GM19468 (cell line): Measurements from ENCODE around the gene BBX.

ENCODE experiments used
- ATAC-seq: cut with Tn5 transposase; IDR thresholded peaks from one replicate; pipeline ENCODE4 v1.9.1; 2021; ENCODE audit warnings: mild to moderate bottlenecking, moderate library complexity, moderate number of reproducible peaks; ENCODE audit not compliant: unreplicated experiment; ENCODE audit errors: extremely low read depth

BBX gene

DNA sequence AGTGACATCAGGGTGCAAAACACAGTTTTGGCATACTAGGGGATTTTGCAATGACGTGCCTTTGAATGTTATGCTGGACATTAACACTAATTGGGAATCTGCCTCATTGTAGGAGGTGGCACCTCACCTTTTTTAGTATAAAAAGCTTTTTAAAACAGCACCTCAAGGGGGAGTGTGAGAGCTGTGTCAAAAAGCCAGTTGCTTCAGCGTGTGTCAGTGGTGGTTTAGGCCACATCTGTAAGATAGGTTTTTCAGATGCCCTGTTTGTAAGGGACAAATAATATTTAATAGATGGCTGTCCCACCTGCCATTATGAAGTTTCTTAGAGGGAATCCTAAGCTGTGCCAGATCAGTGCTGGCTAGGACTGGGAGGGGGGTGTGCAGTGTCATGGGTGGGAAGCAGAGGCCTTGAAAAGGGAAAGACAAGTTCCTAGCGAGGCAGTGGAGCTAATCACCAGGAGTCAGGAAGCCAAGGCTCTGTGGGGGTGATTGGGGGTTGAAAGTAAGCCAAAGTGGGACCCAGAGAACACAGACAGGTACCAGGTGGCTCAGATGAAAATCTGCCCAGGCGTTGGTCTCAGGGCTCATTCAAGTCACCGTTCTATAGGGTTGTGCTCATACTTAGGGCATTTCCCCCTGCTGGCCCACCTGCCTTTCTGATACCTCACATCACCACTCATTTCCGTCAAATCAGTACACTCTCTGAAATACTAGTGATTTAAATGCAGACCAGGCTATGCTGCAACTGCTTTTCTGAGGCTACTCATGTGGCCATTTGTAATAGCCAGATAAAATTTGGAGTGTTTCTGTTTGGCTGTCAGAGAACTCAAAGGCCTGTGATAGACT is 120.5 kb downstream of the BBX start:
- ATAC-seq: no peak

DNA sequence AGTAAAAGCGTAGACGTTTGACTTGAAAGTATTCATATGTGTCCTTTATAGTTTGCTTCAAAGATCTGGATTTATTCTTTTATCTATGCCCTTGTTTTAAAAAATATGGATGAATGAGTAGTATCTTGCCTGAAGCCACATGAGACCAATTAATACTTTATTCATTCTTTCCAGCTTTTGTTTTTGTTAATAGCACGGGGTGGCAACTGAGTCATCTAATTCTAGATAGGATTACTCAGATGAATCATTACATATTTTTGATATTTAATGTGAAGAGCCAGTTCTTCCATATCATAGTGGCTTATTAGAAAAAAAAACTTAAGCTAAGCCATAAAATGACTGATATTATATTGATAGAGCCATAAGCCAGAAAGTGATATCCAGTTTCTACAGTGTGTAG is 121.9 kb downstream of the BBX start:
- no peak for ATAC-seq

DNA sequence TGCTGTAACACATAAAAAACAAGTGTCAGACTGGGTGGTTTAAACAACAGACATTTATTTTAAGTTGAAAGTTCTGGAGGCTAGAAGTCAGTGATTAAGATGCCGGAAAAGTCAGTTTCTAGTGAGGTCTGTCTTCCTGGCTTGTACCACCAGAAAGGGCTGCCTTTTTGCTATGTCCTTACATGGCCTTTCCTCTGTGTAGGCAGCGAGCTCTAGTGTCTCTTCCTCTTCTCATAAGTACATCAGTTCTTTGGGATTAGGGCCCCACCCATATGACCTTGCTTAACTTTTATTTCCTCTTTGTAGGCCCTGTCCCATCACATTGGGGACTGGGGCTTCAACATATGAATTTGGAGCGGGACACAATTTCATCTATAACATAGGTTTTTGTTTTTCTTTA is 128.0 kb downstream of the BBX start:
- ATAC-seq: no peak

DNA sequence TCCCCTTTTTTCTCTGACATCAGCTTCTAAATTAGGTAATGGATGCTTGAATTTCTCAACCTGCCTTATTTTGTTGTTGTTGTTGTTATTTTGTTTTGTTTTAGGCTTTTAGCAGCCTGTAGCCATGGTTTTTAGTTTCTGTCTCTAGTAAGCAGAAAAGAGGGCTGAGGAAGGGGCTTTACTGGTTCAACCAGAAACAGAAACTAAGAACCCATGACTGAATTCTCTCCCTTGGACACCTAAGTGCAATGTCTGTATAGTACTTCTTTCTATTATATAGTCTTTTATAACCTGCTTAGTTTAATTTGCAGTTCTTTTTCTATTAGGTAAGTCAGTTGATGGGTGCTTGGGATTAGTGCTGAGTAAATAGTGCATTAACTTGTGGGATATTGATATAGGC is 129.0 kb downstream of the BBX start:
- ATAC-seq: peak; percentile 42

DNA sequence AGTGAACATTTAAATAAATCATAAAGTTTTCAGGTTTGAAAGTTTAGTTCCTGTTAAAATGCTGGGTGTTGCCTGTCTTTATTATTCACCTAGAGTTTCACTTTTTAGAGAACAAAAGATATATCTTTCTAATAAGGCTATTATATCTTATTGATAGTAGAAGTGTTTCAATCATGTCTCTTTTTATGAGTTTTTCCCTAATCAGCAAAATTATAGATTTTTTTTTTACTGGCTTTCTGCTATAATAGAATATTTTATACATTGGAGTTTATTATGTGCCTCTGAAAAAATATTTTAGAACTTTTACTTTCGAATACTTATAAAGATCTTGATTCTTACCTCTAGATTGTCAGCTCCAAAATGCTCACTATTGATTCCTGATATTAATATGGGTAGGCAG is 131.5 kb downstream of the BBX start:
- no peak for ATAC-seq

DNA sequence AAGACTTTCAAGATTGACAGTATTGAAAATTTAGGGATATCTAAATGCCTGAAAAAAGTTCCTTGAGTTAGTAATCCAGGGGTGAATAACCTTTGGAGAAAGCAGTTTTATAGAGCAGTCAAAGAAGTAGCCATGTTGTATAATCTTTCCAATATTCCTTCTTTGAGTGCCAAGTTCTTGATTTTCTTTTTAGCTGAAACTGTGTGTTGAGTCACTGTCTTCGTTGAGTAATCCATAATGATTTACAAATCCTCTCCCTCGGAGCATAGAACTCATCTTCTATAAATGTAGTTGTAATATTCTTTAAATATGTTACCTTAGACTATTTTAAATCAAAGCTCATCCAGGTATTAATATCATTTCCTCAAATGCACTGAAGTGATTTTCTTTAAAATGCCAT is 135.2 kb downstream of the BBX start:
- ATAC-seq: no peak

DNA sequence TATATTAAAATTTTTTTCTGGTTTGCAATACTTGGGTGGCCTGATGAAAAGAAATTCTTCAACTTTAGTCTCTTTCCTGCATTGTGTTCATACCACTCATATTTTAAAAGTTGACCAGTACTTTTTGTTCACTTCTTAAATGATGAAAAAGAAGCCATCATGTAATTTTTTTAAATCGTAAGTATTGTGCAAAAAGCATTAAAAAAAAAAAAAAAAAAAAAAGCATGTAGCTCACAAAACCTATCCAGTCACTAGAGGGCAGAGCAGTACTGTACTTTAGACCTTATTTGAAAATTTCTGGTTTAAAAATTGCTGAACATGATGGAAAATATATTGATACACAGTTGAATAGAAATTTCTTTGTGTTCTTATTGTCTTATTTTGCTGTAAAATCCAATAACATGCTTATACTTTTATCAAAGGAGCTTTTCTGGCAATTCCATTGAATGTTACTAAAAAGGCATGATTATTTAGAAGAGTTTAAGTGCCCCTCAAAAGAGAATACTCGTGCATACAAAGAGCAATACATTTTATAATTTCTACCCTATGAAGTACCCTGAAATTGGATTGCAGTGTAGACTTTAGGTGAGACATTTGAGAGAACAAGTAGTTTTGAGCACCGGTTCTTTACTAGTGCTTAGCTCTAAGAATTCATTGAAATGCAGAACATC is 137.7 kb downstream of the BBX start:
- ATAC-seq: no peak

DNA sequence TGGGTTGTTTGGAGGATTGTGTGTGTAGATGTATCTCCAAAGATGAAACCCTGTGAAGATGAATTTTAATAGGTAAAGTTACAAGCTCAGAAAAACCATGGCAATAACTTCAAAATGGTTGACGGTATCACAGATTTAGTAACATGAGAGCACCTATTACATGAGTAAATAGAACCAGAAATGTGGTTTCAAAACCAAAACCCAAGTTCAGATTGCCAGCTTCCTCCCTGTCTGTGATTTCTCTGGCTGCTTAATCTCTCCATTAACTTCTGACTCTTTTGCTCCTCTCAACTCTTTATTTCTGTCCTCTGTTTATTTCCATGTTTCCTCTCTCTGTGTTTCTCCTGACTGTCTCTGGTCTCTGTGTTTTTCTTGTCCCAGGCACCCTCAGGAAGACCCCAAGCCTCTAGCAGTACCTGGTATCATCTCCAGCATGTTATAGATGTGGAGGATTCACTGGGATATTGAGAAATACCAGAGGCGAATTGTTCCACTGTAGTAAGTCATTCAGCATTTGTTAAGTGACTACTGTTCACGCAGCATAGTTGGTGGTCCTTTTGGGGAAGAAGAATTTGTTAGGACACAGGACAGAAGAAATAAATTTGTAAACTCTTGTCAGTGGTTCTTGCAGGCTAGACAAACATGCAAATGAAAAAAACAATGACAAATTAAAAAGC is 138.8 kb downstream of the BBX start:
- ATAC-seq: no peak

DNA sequence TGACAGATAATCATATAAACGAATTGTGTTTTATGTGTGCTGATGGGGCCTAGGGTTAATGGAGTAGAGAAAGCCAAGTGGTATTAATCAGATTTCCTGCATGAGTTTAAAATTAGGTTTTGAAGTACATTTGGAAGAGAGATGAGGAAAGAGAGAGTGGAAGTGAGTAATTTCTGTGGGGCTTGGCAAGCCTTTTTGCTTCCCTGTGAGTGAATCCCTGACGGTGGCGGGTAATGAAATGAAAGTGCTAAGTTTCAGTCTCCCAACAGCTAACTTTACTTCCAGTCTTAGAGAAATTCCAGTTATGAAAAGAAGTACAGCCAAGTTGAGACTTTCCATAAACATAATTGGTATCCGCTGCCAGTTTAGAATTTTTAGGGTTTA is 139.4 kb downstream of the BBX start:
- no peak for ATAC-seq

DNA sequence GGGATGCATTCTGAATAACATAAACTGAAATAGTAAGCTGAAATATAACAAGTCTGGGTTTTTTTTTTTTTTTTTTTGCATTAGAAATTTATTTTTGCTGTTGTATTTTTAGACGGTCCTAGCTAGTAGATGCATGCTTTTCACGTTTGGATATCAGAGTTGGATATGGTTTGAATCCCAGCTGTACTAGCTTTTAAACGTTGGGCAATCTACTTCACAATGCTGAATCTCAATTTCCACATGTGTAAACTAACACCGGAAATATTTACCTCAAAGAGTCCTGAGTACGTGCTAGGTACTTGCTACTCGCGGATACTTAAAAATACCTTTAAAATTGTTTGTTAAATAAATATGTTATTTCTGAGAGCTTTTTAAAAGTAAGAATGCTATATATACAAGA is 139.8 kb downstream of the BBX start:
- no peak for ATAC-seq

DNA sequence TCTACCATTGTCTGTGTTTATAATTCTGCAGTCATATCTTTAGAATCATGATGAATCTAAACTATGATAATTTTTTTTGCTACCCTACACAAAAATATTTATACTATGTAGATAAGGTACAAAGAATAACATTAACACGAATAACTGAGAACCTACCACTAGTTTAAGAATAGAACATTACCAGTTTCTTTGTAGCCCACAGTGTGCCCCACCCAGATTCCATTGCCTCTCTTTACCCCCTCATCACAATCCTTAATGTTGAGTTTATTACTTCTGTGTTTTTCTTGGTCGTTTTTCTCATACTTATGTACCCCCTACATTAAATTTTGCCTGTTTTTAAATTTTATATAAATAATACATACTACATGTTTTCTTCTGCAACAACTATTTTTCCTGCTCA is 140.5 kb downstream of the BBX start:
- no peak for ATAC-seq

DNA sequence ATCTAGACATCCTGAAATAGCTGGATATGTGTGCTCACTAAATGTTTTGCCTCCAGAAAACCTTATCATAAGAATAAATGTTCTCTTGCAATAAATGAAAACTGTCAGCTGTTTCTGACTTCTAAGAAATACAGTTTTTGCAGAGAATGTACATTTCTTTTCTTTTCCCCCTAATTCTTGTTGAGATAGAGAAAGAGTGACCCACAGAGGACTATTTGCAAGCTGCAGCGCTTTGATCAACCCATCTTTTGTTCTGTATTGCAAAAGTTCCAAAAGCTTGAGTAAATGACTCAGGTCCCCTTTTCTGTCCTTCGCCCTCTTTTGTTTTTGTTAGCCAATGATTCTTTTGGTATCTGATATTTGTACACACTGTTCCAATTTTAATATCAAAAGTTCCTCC is 141.9 kb downstream of the BBX start:
- ATAC-seq: no peak

DNA sequence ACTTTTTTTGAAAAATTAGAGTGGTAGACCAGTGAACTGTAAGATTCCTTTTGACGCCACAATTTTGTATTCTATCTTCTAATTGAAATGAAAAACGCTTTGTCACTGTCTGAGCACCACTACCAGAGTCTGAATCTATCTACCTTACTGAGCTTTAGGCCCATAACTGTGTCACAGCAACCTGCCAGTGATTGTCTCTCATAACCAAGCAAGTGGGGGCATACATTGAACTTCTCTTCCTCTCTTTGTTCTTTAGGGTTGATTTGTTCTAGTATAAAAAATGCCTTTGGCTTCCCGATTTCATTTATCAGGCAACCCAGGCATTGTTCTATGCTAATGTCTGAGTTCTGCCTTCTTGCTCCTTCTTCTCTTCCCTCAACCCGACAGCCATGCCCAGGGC is 142.6 kb downstream of the BBX start:
- no peak for ATAC-seq

DNA sequence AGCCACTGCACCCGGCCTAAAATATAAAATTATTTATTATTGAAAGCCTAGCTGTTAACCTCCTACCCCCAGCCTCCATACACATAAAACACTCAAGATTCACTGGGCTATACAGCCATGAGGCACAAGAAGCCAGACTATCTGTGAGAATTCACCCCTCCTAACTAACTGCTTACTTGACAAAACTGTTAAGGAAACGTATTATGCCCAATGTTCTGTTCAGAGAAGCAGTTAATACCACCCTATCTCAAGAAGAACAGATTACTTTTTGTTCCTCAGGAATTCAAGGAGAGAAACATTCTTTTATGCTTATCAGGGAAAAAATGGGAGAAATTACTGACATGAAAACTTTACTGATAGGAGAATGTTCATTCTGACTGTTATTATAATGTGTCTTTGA is 144.1 kb downstream of the BBX start:
- no peak for ATAC-seq

DNA sequence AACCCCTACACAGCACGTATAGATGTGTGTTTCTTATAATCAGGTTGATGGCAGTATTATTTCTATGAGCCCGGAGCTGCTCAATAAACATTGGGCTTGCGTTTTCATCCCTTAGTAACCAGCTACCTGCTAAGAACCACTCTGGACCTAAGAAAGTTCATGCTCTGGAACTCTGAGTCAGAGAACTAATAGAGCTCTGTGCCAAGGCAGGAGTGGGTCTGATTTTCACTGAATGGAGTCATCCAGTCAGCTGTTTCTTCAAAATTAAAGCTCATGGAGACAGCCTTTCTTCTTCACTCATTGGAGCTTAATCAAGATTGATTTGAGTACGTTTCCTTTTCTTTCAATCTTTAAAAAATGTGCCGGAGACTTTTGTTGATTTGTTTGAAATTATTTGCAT is 145.7 kb downstream of the BBX start:
- ATAC-seq: no peak

DNA sequence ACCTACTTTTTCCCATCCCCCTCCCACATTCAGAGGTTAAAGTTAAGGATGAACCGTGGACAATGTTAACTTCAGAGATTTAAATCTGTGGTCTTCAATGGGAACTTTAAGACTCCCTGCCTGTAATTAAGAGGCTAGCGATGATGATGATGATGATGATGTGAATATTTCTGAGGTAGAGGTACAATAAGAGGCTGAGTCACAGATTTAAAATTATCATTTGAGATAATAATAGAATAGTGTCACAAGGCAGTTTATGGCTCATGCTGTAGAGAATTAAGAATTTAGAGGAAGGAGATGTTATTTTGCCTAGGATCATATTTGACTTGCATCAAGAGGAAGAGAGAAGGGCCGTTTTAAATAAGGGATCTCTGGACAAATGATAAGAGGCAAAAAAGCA is 146.2 kb downstream of the BBX start:
- no peak for ATAC-seq

DNA sequence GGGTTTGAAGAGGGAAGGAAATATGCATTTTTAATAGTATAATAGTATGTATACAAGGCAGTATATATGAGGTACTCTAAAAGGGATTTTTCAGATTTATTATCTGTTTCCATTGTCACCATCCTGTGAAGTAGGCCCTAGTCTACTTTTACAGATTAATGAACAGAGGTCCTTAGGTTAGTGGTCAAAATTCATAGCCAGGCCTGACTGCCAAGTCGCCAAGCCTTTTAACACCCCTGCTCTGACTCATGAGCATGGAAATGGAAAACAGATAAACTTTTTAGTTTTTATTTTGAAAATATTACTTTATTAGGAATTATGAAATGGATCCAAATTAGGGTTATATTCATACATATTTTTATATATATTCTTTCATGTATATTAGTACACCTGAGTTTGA is 146.9 kb downstream of the BBX start:
- ATAC-seq: no peak

DNA sequence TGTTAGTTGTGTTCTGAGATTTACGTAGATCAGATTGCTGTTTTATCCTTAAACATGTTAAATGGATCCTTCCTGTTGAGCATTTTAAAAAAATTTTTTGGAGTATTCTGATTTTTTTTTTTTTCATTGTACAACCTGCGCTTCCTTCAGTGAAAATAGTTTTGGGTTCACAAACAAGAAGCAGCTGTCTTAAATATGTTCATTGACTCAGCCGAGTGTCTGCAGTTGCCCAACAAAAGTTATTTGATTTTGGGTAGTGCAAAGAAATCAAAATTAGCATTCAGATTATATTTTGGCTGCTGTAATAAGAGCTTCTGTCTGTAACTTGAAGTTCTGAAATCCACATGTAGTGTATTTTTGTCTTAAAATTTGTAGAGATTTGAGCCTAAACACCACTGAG is 148.2 kb downstream of the BBX start:
- ATAC-seq: no peak

DNA sequence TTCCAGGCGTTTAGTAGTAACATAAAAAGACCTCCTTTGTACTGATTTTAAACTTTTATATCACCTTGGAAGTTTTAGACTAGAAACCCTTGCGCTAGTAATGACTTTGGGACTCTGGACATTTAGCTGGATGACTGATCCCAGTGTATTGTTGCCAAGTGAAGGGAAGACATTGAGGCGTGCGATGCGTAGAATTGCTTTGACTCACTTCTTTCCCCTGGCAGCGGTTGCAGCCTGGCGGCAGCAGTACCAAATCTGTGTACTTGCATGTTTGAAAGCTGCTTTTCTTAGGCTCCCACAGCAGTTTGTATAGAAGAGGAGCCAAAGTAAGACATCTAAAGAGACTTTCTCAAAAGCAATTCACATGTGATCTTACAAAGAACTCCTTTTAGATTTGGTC is 151.6 kb downstream of the BBX start:
- no peak for ATAC-seq

DNA sequence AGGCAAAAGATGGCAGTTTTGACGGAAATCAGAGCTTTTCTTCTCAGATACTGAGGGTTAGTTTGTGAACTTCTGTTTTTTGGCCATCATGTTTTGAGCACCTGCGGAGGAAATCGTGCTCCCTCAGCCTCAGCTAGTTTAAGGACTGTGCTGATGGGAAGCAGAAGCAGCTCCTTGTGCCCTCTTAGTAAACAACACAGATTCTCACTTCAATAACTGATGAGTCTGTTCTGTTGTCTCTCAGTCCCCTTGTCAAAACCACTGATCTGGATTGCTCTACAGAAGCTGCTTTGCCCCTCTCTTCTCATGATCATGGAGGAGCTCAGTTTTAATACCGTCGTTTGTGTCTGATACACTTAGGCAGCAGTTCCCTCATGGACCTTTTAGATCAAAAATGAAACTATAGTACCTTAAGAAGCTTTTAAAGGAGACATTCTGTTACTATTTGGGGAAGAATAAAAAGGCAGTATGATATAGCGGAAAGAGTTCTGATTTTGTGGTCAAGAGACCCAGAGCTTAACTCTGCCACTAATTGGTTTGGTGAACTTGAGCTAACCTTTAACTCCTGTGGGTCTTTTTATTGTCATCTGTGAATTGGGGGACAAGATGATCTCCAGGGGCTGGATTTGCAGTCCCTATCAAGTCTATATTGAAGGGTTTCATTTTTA is 152.6 kb downstream of the BBX start:
- ATAC-seq: peak; percentile 34
